Measurements from ENCODE around the gene CLDN14.

CLDN14 gene

GRCh38 chr21:36479415-36480402, at the start of gene CLDN14:
TSS of gene CLDN14 (minus strand) at chr21:36480122. CDS start at chr21:36461695, 18,427 bp downstream.
- no peak within 1 kb of the TSS for H3K4me3 ChIP-seq (ENCODE audit: control insufficient read depth, low read depth, low read length)
- DNase-seq (ENCODE audit: low read depth): no peak
- TF ChIP-seq CTCF (conservative IDR thresholded peaks at IDR 0.05; ENCODE audit: control insufficient read depth, insufficient read depth, low read depth, low read length): no peak

- no peak overlapping the region for H3K4me3 ChIP-seq (ENCODE audit: control insufficient read depth, low read depth, low read length)
- DNase-seq (ENCODE audit: low read depth): no peak
- no peak for TF ChIP-seq CTCF (conservative IDR thresholded peaks at IDR 0.05; ENCODE audit: control insufficient read depth, insufficient read depth, low read depth, low read length)
These were observed 48.8 kb upstream of the CLDN14 start for GRCh38 chr21:36528716-36529115.

GRCh38 chr21:36527317-36527716, 47.4 kb upstream of the CLDN14 start:
- no peak for DNase-seq (ENCODE audit: low read depth)
- no peak overlapping the region for H3K4me3 ChIP-seq (ENCODE audit: control insufficient read depth, low read depth, low read length)
- TF ChIP-seq CTCF (conservative IDR thresholded peaks at IDR 0.05; ENCODE audit: control insufficient read depth, insufficient read depth, low read depth, low read length): no peak

- DNase-seq (ENCODE audit: low read depth): no peak
- H3K4me3 ChIP-seq (ENCODE audit: control insufficient read depth, low read depth, low read length): no peak overlapping the region
- no peak for TF ChIP-seq CTCF (conservative IDR thresholded peaks at IDR 0.05; ENCODE audit: control insufficient read depth, insufficient read depth, low read depth, low read length)
These were observed 46.2 kb upstream of the CLDN14 start for GRCh38 chr21:36526104-36526503.

- H3K4me3 ChIP-seq (ENCODE audit: control insufficient read depth, low read depth, low read length): no peak overlapping the region
- TF ChIP-seq CTCF (conservative IDR thresholded peaks at IDR 0.05; ENCODE audit: control insufficient read depth, insufficient read depth, low read depth, low read length): no peak
- DNase-seq (ENCODE audit: low read depth): no peak
These were observed 44.6 kb upstream of the CLDN14 start for GRCh38 chr21:36524477-36524876.

- TF ChIP-seq CTCF (conservative IDR thresholded peaks at IDR 0.05; ENCODE audit: control insufficient read depth, insufficient read depth, low read depth, low read length): no peak
- no peak overlapping the region for H3K4me3 ChIP-seq (ENCODE audit: control insufficient read depth, low read depth, low read length)
- no peak for DNase-seq (ENCODE audit: low read depth)
These were observed 42.4 kb upstream of the CLDN14 start for GRCh38 chr21:36522219-36522808.

Data from fibroblast of mammary gland (primary cell).